Ascending aorta (tissue), 2 donors: ENCODE results near the gene ELMO1. TPM values are rescaled to one million over a fixed set of nuclear protein-coding genes. Genes with fewer than 3 reads are reported as not detected.

Experiments used
- DNase-seq, 2 donors: peaks; one replicate each; pipeline ENCODE4 v3.0.0-alpha.2; 2019; ENCODE audit warnings: low spot score in 2 of 2
- H3K27ac ChIP-seq, 2 donors: fragments of 200-600 bp; sonication (generic); one replicate each; pipeline ENCODE4 v1.5.1; 2016 to 2017; ENCODE audit warnings: mild to moderate bottlenecking in 1 of 2
- H3K27me3 ChIP-seq: fragments of 200-600 bp; sonication (generic); one replicate; pipeline ENCODE4 v1.5.1; 2017
- H3K36me3 ChIP-seq, 2 donors: fragments of 200-600 bp; sonication (generic); one replicate each; pipeline ENCODE4 v1.5.1; 2016
- H3K4me1 ChIP-seq, 2 donors: fragments of 200-600 bp; sonication (generic); one replicate each; pipeline ENCODE4 v1.5.1; 2016 to 2017; ENCODE audit warnings: mild to moderate bottlenecking in 1 of 2
- H3K4me3 ChIP-seq, 2 donors: fragments of 200-600 bp; sonication (generic); one replicate each; pipeline ENCODE4 v1.5.1; 2016 to 2017; ENCODE audit warnings: mild to moderate bottlenecking in 1 of 2
- H3K9me3 ChIP-seq, 2 donors: fragments of 200-600 bp; sonication (generic); one replicate each; pipeline ENCODE4 v1.5.1; 2016
- intact Hi-C: fragments of 100-400 bp; cut with DNase I; formaldehyde crosslinking; loops from one replicate; pipeline ENCODE4 v1.15.1; 2023
- total RNA-seq: library from RNA; depleted of rRNA; stranded (reverse); fragments of >200 nt; gene quantifications from one replicate; pipeline ENCODE4 v1.1.0, GENCODE V29; 2016
- TF ChIP-seq, protein P1 (sequence below), 3 experiments: fragments of 200-600 bp in 2 of 3; fragments of 450-650 bp in 1 of 3; sonication (generic) in 2 of 3; IDR thresholded peaks; one replicate each; pipeline ENCODE4 v1.5.1; 2016 to 2019; ENCODE audit warnings: antibody characterized with exemption in 3 of 3, mild to moderate bottlenecking in 1 of 3, moderate library complexity in 1 of 3

Gene ELMO1
- total RNA-seq, 1 donor from 2014 or later = 40.8 TPM

GRCh38 chr7:37195388-37195787 is 253.3 kb downstream of the ELMO1 start:
- Histone ChIP-seq H3K27ac (no peak overlapping the region), H3K4me1 (peaks cover 0 to 11% of the 10 kb centered on the region in 2 donors), H3K36me3 (no peaks in the 10 kb centered on the region), H3K4me3 (no peak overlapping the region), H3K9me3 (no peaks in the 10 kb centered on the region), H3K27me3 (no peaks in the 10 kb centered on the region)
- DNase-seq = no peak
- intact Hi-C loops = loop anchor here (5.0 to 10.0 kb wide), 3 partner anchors 208 to 982 kb away; partner anchors contain the start of gene STARD3NL
- TF ChIP-seq, protein P1, sequence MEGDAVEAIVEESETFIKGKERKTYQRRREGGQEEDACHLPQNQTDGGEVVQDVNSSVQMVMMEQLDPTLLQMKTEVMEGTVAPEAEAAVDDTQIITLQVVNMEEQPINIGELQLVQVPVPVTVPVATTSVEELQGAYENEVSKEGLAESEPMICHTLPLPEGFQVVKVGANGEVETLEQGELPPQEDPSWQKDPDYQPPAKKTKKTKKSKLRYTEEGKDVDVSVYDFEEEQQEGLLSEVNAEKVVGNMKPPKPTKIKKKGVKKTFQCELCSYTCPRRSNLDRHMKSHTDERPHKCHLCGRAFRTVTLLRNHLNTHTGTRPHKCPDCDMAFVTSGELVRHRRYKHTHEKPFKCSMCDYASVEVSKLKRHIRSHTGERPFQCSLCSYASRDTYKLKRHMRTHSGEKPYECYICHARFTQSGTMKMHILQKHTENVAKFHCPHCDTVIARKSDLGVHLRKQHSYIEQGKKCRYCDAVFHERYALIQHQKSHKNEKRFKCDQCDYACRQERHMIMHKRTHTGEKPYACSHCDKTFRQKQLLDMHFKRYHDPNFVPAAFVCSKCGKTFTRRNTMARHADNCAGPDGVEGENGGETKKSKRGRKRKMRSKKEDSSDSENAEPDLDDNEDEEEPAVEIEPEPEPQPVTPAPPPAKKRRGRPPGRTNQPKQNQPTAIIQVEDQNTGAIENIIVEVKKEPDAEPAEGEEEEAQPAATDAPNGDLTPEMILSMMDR (IDR thresholded peaks at IDR 0.05) = no peak

GRCh38 chr7:37194943-37195342 is 253.7 kb downstream of the ELMO1 start:
- intact Hi-C loops = loop anchor here (5.0 to 10.0 kb wide), 3 partner anchors 208 to 982 kb away; partner anchors contain the start of gene STARD3NL

GRCh38 chr7:37193775-37194135 is 254.9 kb downstream of the ELMO1 start:
- DNase-seq = no peak
- no peaks in the 10 kb centered on the region for H3K27me3 ChIP-seq
- H3K4me3 ChIP-seq = no peak overlapping the region
- TF ChIP-seq, protein P1 (IDR thresholded peaks at IDR 0.05) = no peak
- H3K9me3 ChIP-seq = no peaks in the 10 kb centered on the region
- peaks cover 0 to 7% of the 10 kb centered on the region in 2 donors for H3K4me1 ChIP-seq
- intact Hi-C loops = loop anchor here (10.0 kb wide), 1 partner anchor 749 kb away; no protein-coding TSS in a partner anchor
- H3K36me3 ChIP-seq = no peaks in the 10 kb centered on the region
- H3K27ac ChIP-seq = peak overlapping the region in 1 of 2 donors; percentile 10

More at GRCh38 chr7:37194943-37195342, 253.7 kb downstream of the ELMO1 start:
- Histone ChIP-seq H3K36me3 (no peaks in the 10 kb centered on the region), H3K27me3 (no peaks in the 10 kb centered on the region), H3K4me3 (no peak overlapping the region), H3K9me3 (no peaks in the 10 kb centered on the region), H3K27ac (no peak overlapping the region), H3K4me1 (peaks cover 0 to 11% of the 10 kb centered on the region in 2 donors)
- no peak for DNase-seq
- TF ChIP-seq, protein P1 (IDR thresholded peaks at IDR 0.05) = no peak

DNA sequence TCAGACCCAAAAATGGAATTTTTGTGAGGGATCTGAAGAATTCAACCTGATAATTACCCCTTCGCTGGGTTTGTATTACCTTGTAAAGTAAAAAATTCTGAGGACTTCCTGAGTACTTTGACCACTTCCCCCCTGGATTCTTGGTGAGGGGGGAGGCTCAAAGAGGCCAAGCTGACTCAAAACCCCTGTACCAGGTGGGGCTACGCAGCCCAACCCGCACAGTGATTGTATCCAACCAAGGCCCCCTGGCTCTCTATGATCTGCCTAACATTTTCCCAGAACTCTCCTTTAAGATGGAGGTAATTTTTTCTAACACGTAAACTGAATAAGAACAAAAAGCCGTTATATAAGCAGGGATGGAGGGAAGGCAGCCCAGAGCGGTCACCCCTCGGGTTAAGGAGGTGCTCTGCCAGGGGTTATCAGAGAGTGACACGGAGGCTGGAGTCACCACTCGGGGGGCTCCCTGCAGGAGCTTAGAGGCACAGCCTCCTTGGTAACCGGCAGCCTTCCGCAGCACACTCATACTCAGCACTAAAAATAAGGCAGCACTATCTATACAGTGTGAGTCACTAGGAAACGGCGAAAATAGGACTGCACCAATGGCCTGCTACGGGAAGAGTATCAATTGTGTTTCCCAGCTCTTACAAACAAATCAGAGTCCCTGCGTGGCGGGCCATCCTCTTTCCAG is 255.4 kb downstream of the ELMO1 start:
- Histone ChIP-seq H3K9me3 (no peaks in the 10 kb centered on the region), H3K36me3 (no peaks in the 10 kb centered on the region), H3K27me3 (no peaks in the 10 kb centered on the region), H3K4me1 (peaks cover 0 to 2% of the 10 kb centered on the region in 2 donors), H3K4me3 (peak overlapping the region; percentile 17 to 42), H3K27ac (peak overlapping the region in 1 of 2 donors; percentile 10)
- intact Hi-C loops = loop anchor here (10.0 kb wide), 1 partner anchor 748 kb away; no protein-coding TSS in a partner anchor
- no peak for DNase-seq
- TF ChIP-seq, protein P1 (IDR thresholded peaks at IDR 0.05) = no peak

GRCh38 chr7:37191797-37192196 is 256.9 kb downstream of the ELMO1 start:
- Histone ChIP-seq H3K36me3 (no peaks in the 10 kb centered on the region), H3K4me1 (peaks cover 0 to 2% of the 10 kb centered on the region in 2 donors), H3K27ac (no peak overlapping the region), H3K27me3 (no peaks in the 10 kb centered on the region), H3K4me3 (no peak overlapping the region), H3K9me3 (no peaks in the 10 kb centered on the region)
- intact Hi-C loops = loop anchor here (10.0 kb wide), 1 partner anchor 747 kb away; no protein-coding TSS in a partner anchor
- TF ChIP-seq, protein P1 (IDR thresholded peaks at IDR 0.05) = no peak
- DNase-seq = no peak
